HG03108 (cell line): ENCODE measurements around the gene RTN1.
"Not testable (repeated sequence)": the region's sequence is repeated elsewhere in the genome, so short reads cannot be mapped to it uniquely, and the experiment has no call there.

Experiments used
- ATAC-seq: cut with Tn5 transposase; IDR thresholded peaks from one replicate; pipeline ENCODE4 v1.9.1; 2021; ENCODE audit warnings: moderate library complexity; ENCODE audit not compliant: unreplicated experiment

Gene RTN1

DNA sequence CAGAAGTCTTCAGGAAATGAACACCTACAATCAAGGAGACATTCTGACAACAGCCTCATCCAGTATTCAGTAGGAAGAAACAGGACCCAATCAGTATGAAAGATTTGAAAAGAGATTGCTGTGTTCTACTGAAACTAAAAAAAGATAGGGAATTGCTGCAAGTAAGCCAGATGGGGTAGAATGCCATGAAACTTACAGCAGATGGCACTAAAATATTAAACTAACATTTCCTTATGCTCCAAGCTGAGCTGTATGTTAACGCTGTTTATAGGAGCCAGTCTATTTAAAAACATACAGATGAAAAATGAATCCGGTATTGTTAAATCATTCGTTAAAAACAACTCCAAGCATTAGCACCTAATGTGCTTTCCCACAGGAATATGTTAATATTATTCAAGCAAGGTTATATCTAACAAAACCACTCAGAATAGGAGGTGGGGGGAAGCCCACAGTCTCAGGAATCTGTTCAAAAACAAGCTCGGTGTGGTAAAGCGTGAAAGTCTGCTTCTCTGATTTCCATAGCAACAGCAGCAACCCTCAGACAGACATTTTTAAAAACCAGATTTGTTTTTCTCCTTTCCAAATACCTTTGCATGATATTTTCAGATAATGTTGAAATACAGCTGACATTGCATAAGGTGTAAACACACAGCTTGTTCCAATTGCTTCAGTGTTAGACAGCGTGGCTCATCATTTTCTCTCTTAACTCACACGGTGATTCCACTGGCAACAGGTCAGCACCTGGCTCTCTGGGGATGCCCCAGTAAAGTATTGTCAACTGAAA is 162.6 kb downstream of the RTN1 start:
- no peak for ATAC-seq

DNA sequence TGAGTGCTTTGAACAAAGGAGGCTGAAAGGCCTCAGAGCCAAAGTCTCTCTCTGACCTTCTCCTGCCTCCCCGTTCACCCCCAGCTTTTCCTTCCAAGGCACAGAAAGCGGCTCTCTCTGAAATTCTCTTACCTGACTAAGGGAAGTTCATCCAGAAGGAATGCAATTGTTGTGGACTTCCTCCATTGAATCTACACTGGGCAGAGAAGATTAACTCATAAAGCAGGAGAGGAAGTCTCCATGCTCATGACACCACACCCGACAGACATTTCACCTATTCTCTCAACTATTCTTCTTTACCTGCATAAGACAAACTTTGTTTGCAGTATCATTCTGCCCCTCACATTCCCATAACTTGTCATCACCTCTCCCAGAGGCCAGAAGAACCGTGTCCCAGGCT is 164.7 kb downstream of the RTN1 start:
- ATAC-seq: no peak

- no peak for ATAC-seq
Measured at GRCh38 chr14:59705245-59705644, 165.3 kb downstream of the RTN1 start.

DNA sequence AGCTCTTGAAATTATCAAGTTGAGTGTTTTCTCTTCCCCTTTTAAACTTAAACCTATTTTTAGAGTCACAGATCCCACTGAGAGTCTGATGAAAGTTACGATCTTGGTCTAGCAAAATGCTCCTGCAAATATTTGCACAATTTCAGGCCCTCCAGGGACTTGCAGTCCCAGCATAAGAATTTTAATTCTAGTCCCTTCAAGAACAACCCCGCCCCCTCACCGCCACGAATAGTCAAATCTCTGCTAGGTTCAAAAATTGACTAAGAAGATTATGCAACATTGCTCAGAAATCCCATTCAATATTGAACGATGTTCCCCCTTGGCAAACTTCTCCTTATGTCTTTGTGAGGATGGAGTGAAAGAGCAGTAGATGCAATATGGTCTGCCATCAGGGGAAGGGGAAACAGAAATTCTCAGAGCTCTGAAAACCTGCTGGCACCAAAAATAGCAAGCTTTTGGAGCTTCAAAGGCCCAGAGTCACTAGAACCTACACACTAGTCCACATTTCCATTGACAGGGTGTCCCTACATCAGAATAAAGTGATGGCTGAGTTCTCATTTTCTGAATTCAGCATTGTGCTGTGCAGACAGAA is 166.4 kb downstream of the RTN1 start:
- ATAC-seq: no peak

- no peak for ATAC-seq
Measured at GRCh38 chr14:59699442-59699841, 171.1 kb downstream of the RTN1 start.

- no peak for ATAC-seq
Measured at GRCh38 chr14:59698793-59699192, 171.8 kb downstream of the RTN1 start.

DNA sequence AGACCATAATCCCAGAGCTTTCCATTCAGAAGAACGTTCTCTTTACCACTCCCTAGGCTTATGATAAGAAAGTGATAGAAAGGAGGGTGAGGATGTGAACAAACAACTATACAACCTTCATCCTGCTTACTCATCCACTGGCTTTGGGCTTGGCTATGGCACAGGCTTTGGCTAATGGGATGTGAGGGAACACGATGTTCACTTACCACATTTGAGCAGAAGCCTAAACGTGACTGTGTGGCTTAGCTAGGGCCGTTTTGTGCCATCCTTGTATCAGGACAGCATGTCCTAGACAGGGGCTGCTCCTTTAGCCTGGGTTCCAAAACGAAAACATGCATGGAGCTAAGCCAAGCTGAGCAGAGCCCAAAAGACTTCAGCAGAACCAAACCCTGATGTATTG is 175.4 kb downstream of the RTN1 start:
- ATAC-seq: no peak

GRCh38 chr14:59691266-59691665 is 179.3 kb downstream of the RTN1 start:
- ATAC-seq: no peak

DNA sequence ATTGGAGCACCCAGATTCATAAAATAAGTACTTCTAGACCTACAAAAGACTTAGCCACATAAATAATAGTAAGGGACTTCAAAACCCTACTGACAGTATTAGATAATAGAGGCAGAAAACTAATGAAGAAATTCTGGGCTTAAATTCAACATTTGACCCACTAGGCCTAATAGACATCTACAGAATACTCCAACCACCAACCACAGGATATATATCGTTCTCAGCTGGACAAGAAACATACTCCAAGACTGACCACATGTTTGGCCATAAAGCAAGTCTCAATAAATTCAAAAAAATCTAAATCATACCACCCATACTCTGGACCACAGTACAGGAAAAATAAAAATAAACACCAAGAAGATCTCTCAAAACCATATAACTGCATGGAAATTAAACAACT is 180.2 kb downstream of the RTN1 start:
- ATAC-seq: no peak

- ATAC-seq: peak; percentile 76
Measured at GRCh38 chr14:59688224-59689170, 182.1 kb downstream of the RTN1 start.

DNA sequence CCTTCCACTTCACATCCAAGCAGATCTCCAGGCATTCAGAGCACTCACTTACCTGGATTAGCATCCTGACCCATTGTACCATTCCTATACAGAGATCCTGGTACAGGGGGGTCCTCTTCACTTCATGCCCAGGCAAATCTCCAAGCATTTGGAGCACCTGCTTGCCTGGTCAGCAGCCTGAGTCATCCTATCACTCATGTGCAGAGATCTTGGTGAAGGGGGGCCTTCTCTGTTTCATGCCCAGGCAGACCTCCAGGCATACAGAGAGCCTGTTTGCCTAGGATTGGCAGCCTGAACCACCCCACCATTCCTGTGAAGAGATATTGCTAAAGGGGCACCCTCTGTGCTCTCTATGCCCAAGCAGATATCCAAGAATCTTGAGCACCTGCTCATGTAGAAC is 182.9 kb downstream of the RTN1 start:
- no peak for ATAC-seq

DNA sequence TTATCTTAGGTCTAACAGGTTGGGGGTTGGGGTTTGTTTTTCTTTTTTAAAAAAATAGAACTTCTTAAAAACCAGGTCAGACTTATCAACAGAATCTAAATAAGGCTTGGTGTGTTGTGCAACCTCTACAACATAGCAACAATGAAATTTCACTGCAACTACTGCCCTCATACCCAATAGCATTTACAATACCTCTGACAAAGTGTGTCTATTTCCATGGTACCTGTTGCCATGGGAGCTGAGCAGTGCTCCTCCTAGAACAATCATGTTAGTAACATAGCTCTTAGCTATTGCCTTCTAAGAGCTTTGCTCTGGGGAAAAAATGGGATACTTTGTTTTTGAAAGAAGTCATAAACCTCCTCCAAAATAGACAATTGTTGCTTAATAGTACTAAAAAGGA is 190.7 kb downstream of the RTN1 start:
- no peak for ATAC-seq

- ATAC-seq: no peak
Measured at GRCh38 chr14:59678352-59678751, 192.2 kb downstream of the RTN1 start.

GRCh38 chr14:59677771-59678231 is 192.8 kb downstream of the RTN1 start:
- no peak for ATAC-seq

- no peak for ATAC-seq
Measured at GRCh38 chr14:59675394-59675793, 195.2 kb downstream of the RTN1 start.

DNA sequence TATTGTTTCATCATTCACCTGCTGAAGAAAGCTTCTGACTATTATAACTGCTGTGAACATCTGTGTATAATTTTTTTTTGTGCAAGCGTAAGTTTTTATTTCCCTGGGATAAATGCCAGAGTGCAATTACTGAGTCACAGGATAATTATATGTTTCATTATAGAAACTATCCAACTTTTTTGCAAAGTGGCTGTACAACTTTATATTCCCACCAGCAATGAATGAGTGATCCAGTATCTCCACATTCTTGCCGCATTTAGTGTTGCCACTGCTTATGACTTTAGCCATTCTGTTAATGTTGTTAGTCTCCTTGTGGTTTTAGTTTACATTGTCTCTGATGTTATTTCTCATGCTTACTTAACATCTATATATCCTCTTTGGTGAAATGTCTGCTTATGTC is 205.8 kb downstream of the RTN1 start:
- ATAC-seq: no peak

- no peak for ATAC-seq
Measured at GRCh38 chr14:59657769-59658168, 212.8 kb downstream of the RTN1 start.

GRCh38 chr14:59656473-59656872 is 214.1 kb downstream of the RTN1 start:
- ATAC-seq: no peak

DNA sequence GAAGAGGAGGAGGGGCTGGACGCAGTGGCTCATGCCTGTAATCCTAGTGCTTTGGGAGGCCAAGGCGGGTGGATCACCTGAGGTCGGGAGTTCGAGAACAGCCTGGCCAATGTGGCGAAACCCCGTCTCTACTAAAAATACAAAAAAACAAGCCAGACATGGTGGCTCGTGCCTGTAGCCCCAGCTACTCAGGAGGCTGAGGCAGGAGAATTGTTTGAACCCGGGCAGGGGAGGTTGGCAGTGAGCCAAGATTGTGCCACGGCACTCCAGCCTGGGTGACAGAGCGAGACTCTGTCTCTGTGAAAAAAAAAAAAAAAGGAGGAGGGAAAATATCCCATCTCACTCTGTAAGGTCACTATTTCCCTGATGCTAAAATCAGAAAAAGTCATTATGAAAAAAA is 216.4 kb downstream of the RTN1 start:
- not testable (repeated sequence) for ATAC-seq

- ATAC-seq: not testable (repeated sequence)
Measured at GRCh38 chr14:59646832-59647231, 223.7 kb downstream of the RTN1 start.

DNA sequence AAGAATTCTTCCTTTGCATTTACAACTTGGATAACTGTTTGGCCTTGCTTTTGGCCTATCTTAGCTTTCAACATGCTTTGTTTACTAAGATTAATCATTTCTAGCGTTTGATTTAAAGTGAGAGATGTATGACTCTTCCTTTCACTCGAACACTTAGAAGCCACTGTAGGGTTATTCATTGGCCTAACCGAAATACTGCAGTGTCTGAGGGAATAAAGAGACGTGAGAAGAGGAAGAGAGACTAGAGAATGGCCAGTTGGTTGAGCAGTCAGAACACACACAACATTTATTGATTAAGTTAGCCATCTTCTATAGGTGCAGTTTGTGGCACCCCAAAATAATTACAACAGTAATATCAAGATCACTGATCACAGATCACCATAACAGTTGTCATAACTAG is 231.7 kb downstream of the RTN1 start:
- ATAC-seq: peak; percentile 81

- no peak for ATAC-seq
Measured at GRCh38 chr14:59634617-59635016, 236.0 kb downstream of the RTN1 start.
